ENCODE data around the gene KLHDC10.

The KLHDC10 gene

GRCh38 chr7:130160023-130160422, 89.7 kb downstream of the KLHDC10 start:
- peaks cover 88% of the 10 kb centered on the region for H3K36me3 Mint-ChIP-seq (ENCODE audit: low read depth)
- peaks cover 32% of the 10 kb centered on the region for H3K9me3 Mint-ChIP-seq
- peak overlapping the region; percentile 31 for H3K27ac Mint-ChIP-seq
- no peak for DNase-seq
- H3K4me1 Mint-ChIP-seq, result peaks cover 4% of the 10 kb centered on the region
- TF ChIP-seq, protein P1, sequence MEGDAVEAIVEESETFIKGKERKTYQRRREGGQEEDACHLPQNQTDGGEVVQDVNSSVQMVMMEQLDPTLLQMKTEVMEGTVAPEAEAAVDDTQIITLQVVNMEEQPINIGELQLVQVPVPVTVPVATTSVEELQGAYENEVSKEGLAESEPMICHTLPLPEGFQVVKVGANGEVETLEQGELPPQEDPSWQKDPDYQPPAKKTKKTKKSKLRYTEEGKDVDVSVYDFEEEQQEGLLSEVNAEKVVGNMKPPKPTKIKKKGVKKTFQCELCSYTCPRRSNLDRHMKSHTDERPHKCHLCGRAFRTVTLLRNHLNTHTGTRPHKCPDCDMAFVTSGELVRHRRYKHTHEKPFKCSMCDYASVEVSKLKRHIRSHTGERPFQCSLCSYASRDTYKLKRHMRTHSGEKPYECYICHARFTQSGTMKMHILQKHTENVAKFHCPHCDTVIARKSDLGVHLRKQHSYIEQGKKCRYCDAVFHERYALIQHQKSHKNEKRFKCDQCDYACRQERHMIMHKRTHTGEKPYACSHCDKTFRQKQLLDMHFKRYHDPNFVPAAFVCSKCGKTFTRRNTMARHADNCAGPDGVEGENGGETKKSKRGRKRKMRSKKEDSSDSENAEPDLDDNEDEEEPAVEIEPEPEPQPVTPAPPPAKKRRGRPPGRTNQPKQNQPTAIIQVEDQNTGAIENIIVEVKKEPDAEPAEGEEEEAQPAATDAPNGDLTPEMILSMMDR (IDR thresholded peaks at IDR 0.05), result no peak
- H3K4me3 Mint-ChIP-seq, result no peak overlapping the region
- H3K27me3 Mint-ChIP-seq (ENCODE audit: low read depth, poor library complexity), result peaks cover 9% of the 10 kb centered on the region

- no peak overlapping the region for H3K4me3 Mint-ChIP-seq
- peaks cover 9% of the 10 kb centered on the region for H3K27me3 Mint-ChIP-seq (ENCODE audit: low read depth, poor library complexity)
- H3K27ac Mint-ChIP-seq, result peak overlapping the region; percentile 31
- H3K36me3 Mint-ChIP-seq (ENCODE audit: low read depth), result peaks cover 91% of the 10 kb centered on the region
- TF ChIP-seq, protein P1 (IDR thresholded peaks at IDR 0.05), result no peak
- peaks cover 3% of the 10 kb centered on the region for H3K4me1 Mint-ChIP-seq
- peaks cover 31% of the 10 kb centered on the region for H3K9me3 Mint-ChIP-seq
- DNase-seq, result no peak
Measured at GRCh38 chr7:130160455-130160854, 90.1 kb downstream of the KLHDC10 start.

DNA sequence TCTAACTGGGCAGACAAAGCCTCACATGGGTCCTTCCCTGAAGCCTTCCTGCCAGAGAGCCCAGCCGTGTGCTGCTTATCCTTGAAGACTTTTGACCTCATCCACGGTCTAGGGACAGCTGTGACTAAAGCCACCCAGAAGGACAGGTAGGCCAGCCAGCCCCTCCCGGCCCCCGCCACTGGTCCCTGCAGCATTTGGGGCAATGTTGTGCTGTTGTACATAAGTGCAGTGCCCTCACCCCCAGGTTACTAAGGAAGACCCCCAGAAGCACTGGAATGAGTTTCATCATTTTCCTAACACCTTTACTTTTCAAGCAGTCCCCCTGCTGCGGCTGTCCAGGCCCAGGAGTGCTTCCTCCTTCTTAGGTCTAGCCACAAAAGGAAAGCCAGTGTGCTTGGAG, 91.9 kb downstream of the KLHDC10 start:
- Mint-ChIP-seq H3K27ac (peak overlapping the region; percentile 3), H3K27me3 (ENCODE audit: low read depth, poor library complexity) (peaks cover 9% of the 10 kb centered on the region), H3K4me1 (no peaks in the 10 kb centered on the region), H3K4me3 (no peak overlapping the region), H3K9me3 (peaks cover 17% of the 10 kb centered on the region), H3K36me3 (ENCODE audit: low read depth) (peaks cover 84% of the 10 kb centered on the region)
- TF ChIP-seq, protein P1 (IDR thresholded peaks at IDR 0.05), result no peak
- no peak for DNase-seq

DNA sequence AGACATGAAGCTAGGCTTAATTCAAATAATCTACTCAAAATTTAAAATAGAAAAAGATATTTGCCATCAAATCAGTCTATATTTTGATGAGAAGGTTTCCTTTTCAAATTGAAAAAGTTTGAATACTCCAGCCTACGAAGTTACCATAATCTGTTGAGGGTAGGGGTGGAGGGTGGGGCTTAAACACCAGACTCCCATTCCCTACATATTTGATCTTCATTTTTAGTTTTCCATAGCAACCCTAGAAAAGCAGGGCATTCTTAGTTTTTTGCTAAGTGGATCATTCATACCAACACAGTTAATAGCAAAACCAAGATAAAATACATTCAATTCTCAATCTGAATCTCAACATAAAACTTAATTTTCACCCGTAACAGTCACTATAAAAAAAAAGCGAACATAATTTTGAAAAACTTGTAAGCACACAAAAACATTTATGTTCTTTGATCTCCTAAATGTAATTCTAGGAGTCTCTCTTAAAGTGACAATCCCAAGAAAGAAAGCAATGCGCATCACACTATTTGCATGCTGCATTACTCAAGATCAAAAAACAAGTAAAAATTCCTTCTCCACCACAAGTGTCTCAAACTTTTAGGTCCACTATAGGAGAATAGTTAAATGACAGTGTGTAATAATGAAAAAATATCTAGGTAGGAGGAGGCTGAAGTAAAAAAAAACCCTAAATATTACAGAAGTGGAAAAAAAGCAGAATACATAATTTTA, 104.1 kb downstream of the KLHDC10 start:
- peak overlapping the region; percentile 66 for H3K27ac Mint-ChIP-seq
- H3K27me3 Mint-ChIP-seq (ENCODE audit: low read depth, poor library complexity), result no peaks in the 10 kb centered on the region
- TF ChIP-seq, protein P1 (IDR thresholded peaks at IDR 0.05), result no peak
- H3K4me3 Mint-ChIP-seq, result no peak overlapping the region
- peaks cover 84% of the 10 kb centered on the region for H3K36me3 Mint-ChIP-seq (ENCODE audit: low read depth)
- no peaks in the 10 kb centered on the region for H3K9me3 Mint-ChIP-seq
- DNase-seq, result no peak
- no peaks in the 10 kb centered on the region for H3K4me1 Mint-ChIP-seq

DNA sequence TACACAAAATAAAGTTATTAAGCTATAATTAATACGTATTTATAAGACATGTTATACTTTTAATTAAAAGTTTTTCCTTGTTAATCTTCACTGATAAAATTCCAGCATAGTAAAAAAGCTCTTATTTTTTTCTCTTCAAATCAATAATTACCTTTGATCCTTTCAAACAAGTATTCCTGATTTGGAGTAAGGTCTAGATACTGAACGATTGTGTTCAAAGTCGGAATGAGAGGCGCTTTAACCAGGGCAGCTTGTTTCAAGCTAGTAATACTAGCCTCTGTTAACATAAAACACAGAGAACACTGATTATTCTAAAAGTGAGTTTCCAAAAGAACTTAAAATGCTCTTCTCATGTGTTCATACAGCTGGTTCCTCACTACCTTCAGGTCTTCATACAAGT, 107.9 kb downstream of the KLHDC10 start:
- H3K36me3 Mint-ChIP-seq (ENCODE audit: low read depth), result peaks cover 83% of the 10 kb centered on the region
- H3K27ac Mint-ChIP-seq, result peak overlapping the region; percentile 78
- H3K4me3 Mint-ChIP-seq, result no peak overlapping the region
- no peaks in the 10 kb centered on the region for H3K9me3 Mint-ChIP-seq
- no peaks in the 10 kb centered on the region for H3K4me1 Mint-ChIP-seq
- TF ChIP-seq, protein P1 (IDR thresholded peaks at IDR 0.05), result no peak
- DNase-seq, result no peak
- H3K27me3 Mint-ChIP-seq (ENCODE audit: low read depth, poor library complexity), result no peaks in the 10 kb centered on the region

DNA sequence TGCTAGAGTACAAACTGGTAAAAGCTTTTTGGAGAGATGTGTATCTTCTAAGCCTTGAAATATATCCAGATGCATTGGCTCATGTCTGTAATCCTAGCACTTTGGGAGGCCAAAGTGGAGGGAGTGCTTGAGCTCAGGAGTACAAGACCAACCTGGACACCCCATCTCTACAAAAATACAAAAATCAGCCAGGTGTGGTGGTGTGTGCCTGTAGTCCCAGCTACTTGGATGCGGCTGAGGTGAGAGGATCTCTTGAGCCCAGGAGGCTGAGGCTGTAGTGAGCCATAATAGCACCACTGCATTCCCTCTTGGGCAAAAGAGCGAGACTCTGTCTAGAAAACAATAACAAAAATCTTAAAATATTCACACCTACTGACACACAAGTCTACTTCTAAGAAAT, 109.3 kb downstream of the KLHDC10 start:
- Mint-ChIP-seq H3K4me3 (no peak overlapping the region), H3K4me1 (no peaks in the 10 kb centered on the region), H3K9me3 (no peaks in the 10 kb centered on the region), H3K36me3 (ENCODE audit: low read depth) (peaks cover 83% of the 10 kb centered on the region), H3K27me3 (ENCODE audit: low read depth, poor library complexity) (no peaks in the 10 kb centered on the region), H3K27ac (no peak overlapping the region)
- TF ChIP-seq, protein P1 (IDR thresholded peaks at IDR 0.05), result no peak
- no peak for DNase-seq

All from nephron progenitor cell (in vitro differentiated cells).